Endothelial cell of umbilical vein (primary cell): ENCODE measurements around the gene ABLIM1. TPM values are rescaled to one million over a fixed set of nuclear protein-coding genes. Genes with fewer than 3 reads are reported as not detected.

Source experiments
- BruUV-seq: library from RNA; stranded (reverse); fragments of 400-500 nt; replicated peaks from 2 replicates; lab custom pipeline; 2021; lab: Mats Ljungman, UMichigan
- CTCF ChIA-PET: fragments of 300-600, 350-600 bp; sonication (Branson Sonifier 250); formaldehyde crosslinking; loops from one replicate; lab custom pipeline; 2021; ENCODE audit warnings: antibody characterized with exemption, inconsistent platforms; lab: Charles Lee
- POLR2A ChIA-PET: fragments of 300-600, 350-600 bp; sonication (Branson Sonifier 250); formaldehyde crosslinking; loops from one replicate; lab custom pipeline; 2021; ENCODE audit warnings: antibody characterized with exemption, inconsistent platforms; lab: Charles Lee
- DNase-seq: peaks from one replicate; pipeline ENCODE4 v3.0.0-alpha.2; 2011; ENCODE audit warnings: low read depth, low spot score
- FAIRE-seq: peaks from 2 replicates; lab custom pipeline; 2011; peaks lifted over from hg19 to GRCh38; lab: Jason Lieb, UNC
- H2AFZ ChIP-seq: 2 replicates; pipeline ENCODE4 v1.6.0; 2012; ENCODE audit warnings: low read depth, low read length, control low read depth, inconsistent platforms
- H3K27ac ChIP-seq: 2 replicates; pipeline ENCODE4 v1.5.1; 2011; ENCODE audit warnings: low read depth, mild to moderate bottlenecking, control low read depth, low read length, moderate library complexity; ENCODE audit not compliant: insufficient read depth
- H3K27me3 ChIP-seq, 2 experiments: 2 replicates each; pipeline versions ENCODE4 v1.6.0 to v1.6.1; 2011; ENCODE audit warnings: low read length in 2 of 2, mixed read lengths in 1 of 2; ENCODE audit not compliant: control insufficient read depth in 2 of 2, insufficient read depth in 2 of 2
- H3K36me3 ChIP-seq, 2 experiments: 2 replicates in 1 of 2; 3 replicates in 1 of 2; pipeline ENCODE4 v1.5.1; 2011; ENCODE audit warnings: low read length in 2 of 2, mild to moderate bottlenecking in 1 of 2, moderate library complexity in 1 of 2; ENCODE audit not compliant: control insufficient read depth in 2 of 2, insufficient read depth in 2 of 2; ENCODE audit errors: extremely low read depth in 1 of 2
- H3K4me1 ChIP-seq: 3 replicates; pipeline ENCODE4 v1.5.1; 2011; ENCODE audit warnings: mild to moderate bottlenecking, low read length; ENCODE audit not compliant: control insufficient read depth, insufficient read depth; ENCODE audit errors: extremely low read depth
- H3K4me2 ChIP-seq: 2 replicates; pipeline ENCODE4 v1.6.1; 2011; ENCODE audit warnings: low read length, control low read depth, mixed read lengths; ENCODE audit not compliant: insufficient read depth
- H3K4me3 ChIP-seq, 3 experiments: fragments of 200-600 bp in 1 of 3; sonication (generic), shearing (Covaris generic) in 1 of 3; replicated peaks in 1 of 3; 2 replicates each; pipeline ENCODE4 v1.5.1; 2011 to 2016; ENCODE audit warnings: control low read depth in 3 of 3, low read length in 3 of 3, mild to moderate bottlenecking in 2 of 3, inconsistent platforms in 1 of 3, low read depth in 1 of 3, moderate library complexity in 1 of 3; ENCODE audit not compliant: insufficient read depth in 1 of 3
- H3K79me2 ChIP-seq: 2 replicates; pipeline ENCODE4 v1.6.0; 2012; ENCODE audit warnings: low read length, inconsistent platforms; ENCODE audit not compliant: control insufficient read depth, insufficient read depth
- H3K9ac ChIP-seq: replicated peaks from 2 replicates; pipeline ENCODE3; 2011; ENCODE audit warnings: low read length, control low read depth; ENCODE audit not compliant: insufficient read depth; ENCODE audit errors: extremely low read depth
- H3K9me1 ChIP-seq: replicated peaks from 3 replicates; pipeline ENCODE4 v1.6.0; 2011; ENCODE audit warnings: mild to moderate bottlenecking, low read length; ENCODE audit not compliant: control insufficient read depth, insufficient read depth; ENCODE audit errors: extremely low read depth
- H3K9me3 ChIP-seq: replicated peaks from 2 replicates; pipeline ENCODE4 v1.5.1; 2012; ENCODE audit warnings: low read length, inconsistent platforms; ENCODE audit not compliant: control insufficient read depth, insufficient read depth
- H4K20me1 ChIP-seq: replicated peaks from 2 replicates; pipeline ENCODE3; 2011; ENCODE audit warnings: mild to moderate bottlenecking, low read length; ENCODE audit not compliant: control insufficient read depth, insufficient read depth; ENCODE audit errors: extremely low read depth
- EZH2 ChIP-seq: IDR thresholded peaks from 2 replicates; pipeline ENCODE4 v1.6.1; 2012; ENCODE audit warnings: borderline replicate concordance, low read depth, mild to moderate bottlenecking, moderate library complexity, low read length, inconsistent platforms; ENCODE audit not compliant: severe bottlenecking
- FOS ChIP-seq: IDR thresholded peaks from 2 replicates; pipeline ENCODE4 v1.6.1; 2011; ENCODE audit warnings: mild to moderate bottlenecking, low read length, moderate library complexity, borderline replicate concordance; ENCODE audit not compliant: insufficient read depth
- GATA2 ChIP-seq: IDR thresholded peaks from 2 replicates; pipeline ENCODE4 v1.7.0; 2011; ENCODE audit warnings: low read depth, mild to moderate bottlenecking, moderate library complexity, mixed read lengths, low read length; ENCODE audit not compliant: insufficient read length, insufficient read depth
- JUN ChIP-seq: IDR thresholded peaks from 2 replicates; pipeline ENCODE4 v1.6.1; 2011; ENCODE audit warnings: borderline replicate concordance, low read depth; ENCODE audit not compliant: insufficient read length, insufficient read depth
- MYC ChIP-seq: IDR thresholded peaks from one replicate; pipeline ENCODE4 v1.6.1; 2011; ENCODE audit warnings: mild to moderate bottlenecking, low read depth, low read length
- POLR2AphosphoS5 ChIP-seq: IDR thresholded peaks from 2 replicates; pipeline ENCODE4 v1.6.1; 2012; ENCODE audit warnings: low read depth, mild to moderate bottlenecking, control low read depth, low read length, moderate library complexity; ENCODE audit not compliant: insufficient read depth
- dilution Hi-C: fragments of 300-500 bp; cut with MboI; formaldehyde crosslinking; loops from one replicate; pipeline ENCODE4 v1.15.0; 2019; ENCODE audit warnings: low sequenced_read_pairs; ENCODE audit not compliant: extremely low pct_ligation_motif_present
- intact Hi-C: fragments of 100-400 bp; cut with micrococcal nuclease; formaldehyde crosslinking; loops from one replicate; pipeline ENCODE4 v1.10.0; 2022
- polyA plus RNA-seq, 4 experiments: library from polyadenylated mRNA; depleted of rRNA in 3 of 4; stranded (reverse) in 3 of 4; unstranded in 1 of 4; fragments of >200 nt; gene quantifications; 2 replicates each; pipeline versions ENCODE4 v1.2.1 to v1.2.3, GENCODE V29; 2011 to 2012; ENCODE audit warnings: missing spikeins in 1 of 4
- total RNA-seq: library from RNA; stranded (reverse); gene quantifications from 2 replicates; pipeline ENCODE4 v1.2.3, GENCODE V29; 2021
- TF ChIP-seq, protein P1 (sequence below), 2 donors: IDR thresholded peaks; 1 replicate in 1 of 2; 2 replicates in 1 of 2; pipeline ENCODE4 v1.5.1; 2011; ENCODE audit warnings: low read length in 2 of 2, mild to moderate bottlenecking in 2 of 2, moderate library complexity in 2 of 2, control low read depth in 1 of 2, inconsistent platforms in 1 of 2, low read depth in 1 of 2; ENCODE audit not compliant: insufficient read depth in 1 of 2; ENCODE audit errors: extremely low read depth in 1 of 2
- TF ChIP-seq, protein P2 (sequence below): IDR thresholded peaks from 2 replicates; pipeline ENCODE4 v1.6.1; 2011; ENCODE audit not compliant: insufficient read depth, insufficient read length

The ABLIM1 gene
- total and polyA plus RNA-seq, 2 donors (not counting 3 experiments of a cell fraction or from before 2014, with no cell fraction given) = 128 to 235 TPM

DNA sequence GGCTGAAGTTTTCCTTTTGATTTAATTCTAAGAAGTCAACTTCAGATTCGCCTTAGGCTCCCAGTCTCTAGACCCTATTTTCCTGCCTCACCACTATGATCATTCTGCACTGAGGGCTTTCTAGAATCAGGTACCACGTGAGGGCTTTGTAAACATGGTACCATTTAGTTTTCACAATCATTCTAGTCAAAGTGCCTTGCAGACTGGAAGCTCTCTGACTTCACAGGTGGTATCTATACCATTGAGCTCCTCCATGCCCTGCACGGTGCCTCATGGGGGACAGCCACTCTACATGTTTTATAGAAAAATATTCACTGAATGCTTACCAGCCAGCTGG is 106.5 kb downstream of the ABLIM1 start:
- dilution Hi-C loops (loop anchor here (25.0 kb wide), 2 partner anchors 136 to 236 kb away; no protein-coding TSS in a partner anchor), intact Hi-C loops (loop anchor here (1.0 to 2.0 kb wide), 6 partner anchors 73 to 270 kb away; partner anchors contain the start of gene FHIP2A)
- Histone ChIP-seq H3K9me1 (no peaks in the 10 kb centered on the region), H3K9me3 (no peaks in the 10 kb centered on the region), H3K9ac (no peak overlapping the region), H3K27me3 (no peaks in the 10 kb centered on the region), H3K4me3 (no peak overlapping the region), H3K36me3 (no peaks in the 10 kb centered on the region), H4K20me1 (no peaks in the 10 kb centered on the region), H3K4me1 (peaks cover 11% of the 10 kb centered on the region), H3K4me2 (peak overlapping the region; percentile 5), H3K79me2 (no peaks in the 10 kb centered on the region), H2AFZ (no peak overlapping the region), H3K27ac (no peak overlapping the region)
- BruUV-seq = no TSS peak
- ChIA-PET POLR2A (interaction anchor here (0.8 kb wide), 1 partner anchor 53 kb away, joined by 4 read pairs; no protein-coding TSS in a partner anchor), CTCF (interaction anchor here (0.6 to 8.8 kb wide), 24 partner anchors 10 to 578 kb away, joined by 3 to 208 read pairs (median 4); partner anchors contain the start of gene FHIP2A)
- FAIRE-seq (no peak), DNase-seq (no peak)
- TF ChIP-seq, protein P1, sequence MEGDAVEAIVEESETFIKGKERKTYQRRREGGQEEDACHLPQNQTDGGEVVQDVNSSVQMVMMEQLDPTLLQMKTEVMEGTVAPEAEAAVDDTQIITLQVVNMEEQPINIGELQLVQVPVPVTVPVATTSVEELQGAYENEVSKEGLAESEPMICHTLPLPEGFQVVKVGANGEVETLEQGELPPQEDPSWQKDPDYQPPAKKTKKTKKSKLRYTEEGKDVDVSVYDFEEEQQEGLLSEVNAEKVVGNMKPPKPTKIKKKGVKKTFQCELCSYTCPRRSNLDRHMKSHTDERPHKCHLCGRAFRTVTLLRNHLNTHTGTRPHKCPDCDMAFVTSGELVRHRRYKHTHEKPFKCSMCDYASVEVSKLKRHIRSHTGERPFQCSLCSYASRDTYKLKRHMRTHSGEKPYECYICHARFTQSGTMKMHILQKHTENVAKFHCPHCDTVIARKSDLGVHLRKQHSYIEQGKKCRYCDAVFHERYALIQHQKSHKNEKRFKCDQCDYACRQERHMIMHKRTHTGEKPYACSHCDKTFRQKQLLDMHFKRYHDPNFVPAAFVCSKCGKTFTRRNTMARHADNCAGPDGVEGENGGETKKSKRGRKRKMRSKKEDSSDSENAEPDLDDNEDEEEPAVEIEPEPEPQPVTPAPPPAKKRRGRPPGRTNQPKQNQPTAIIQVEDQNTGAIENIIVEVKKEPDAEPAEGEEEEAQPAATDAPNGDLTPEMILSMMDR (IDR thresholded peaks at IDR 0.05; ENCODE audit: extremely low read depth in 1 of 2, insufficient read depth in 1 of 2, low read depth in 1 of 2, low read length in 2 of 2) = no peak
- TF ChIP-seq GATA2 (no peak), FOS (no peak), EZH2 (no peak), JUN (no peak), POLR2AphosphoS5 (no peak), MYC (no peak)
- TF ChIP-seq, protein P2, sequence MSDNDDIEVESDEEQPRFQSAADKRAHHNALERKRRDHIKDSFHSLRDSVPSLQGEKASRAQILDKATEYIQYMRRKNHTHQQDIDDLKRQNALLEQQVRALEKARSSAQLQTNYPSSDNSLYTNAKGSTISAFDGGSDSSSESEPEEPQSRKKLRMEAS = no peak
